H1 (cell line): ENCODE results near the gene STK11. TPM values are rescaled to one million over a fixed set of nuclear protein-coding genes. Genes with fewer than 3 reads are reported as not detected.

Experiments
- CTCF ChIA-PET: fragments of 300-600 bp; sonication (Branson Sonifier 250); formaldehyde crosslinking; loops from one replicate; lab custom pipeline; 2021; ENCODE audit not compliant: partially characterized antibody; lab: Charles Lee
- POLR2A ChIA-PET: fragments of 300-600 bp; sonication (Branson Sonifier 250); formaldehyde crosslinking; loops from one replicate; lab custom pipeline; 2021; ENCODE audit warnings: inconsistent platforms; ENCODE audit not compliant: partially characterized antibody; lab: Charles Lee
- DNase-seq, 2 experiments: peaks; one replicate each; pipeline versions ENCODE4 v3.0.0 to v3.0.0-alpha.2; 2010 to 2022; ENCODE audit warnings: low spot score in 2 of 2, low read depth in 1 of 2, mixed read lengths in 1 of 2
- FAIRE-seq: peaks from 2 replicates; lab custom pipeline; 2011; peaks lifted over from hg19 to GRCh38; lab: Jason Lieb, UNC
- H2AFZ ChIP-seq: 2 replicates; pipeline ENCODE4 v1.8.1; 2012; ENCODE audit warnings: low read length, inconsistent platforms
- H2AK5ac ChIP-seq: 2 replicates; pipeline ENCODE4 v1.6.1; 2013; ENCODE audit warnings: low read depth, low read length
- H2BK120ac ChIP-seq: replicated peaks from 2 replicates; pipeline ENCODE3; 2013; ENCODE audit warnings: low read depth, low read length, inconsistent platforms
- H2BK12ac ChIP-seq: 2 replicates; pipeline ENCODE4 v1.6.1; 2013; ENCODE audit warnings: low read depth, low read length
- H2BK15ac ChIP-seq: 2 replicates; pipeline ENCODE4 v1.6.1; 2013; ENCODE audit warnings: low read length
- H2BK20ac ChIP-seq: 2 replicates; pipeline ENCODE4 v1.6.1; 2013; ENCODE audit warnings: low read length
- H2BK5ac ChIP-seq: 2 replicates; pipeline ENCODE4 v1.6.1; 2013; ENCODE audit warnings: low read depth, low read length
- H3K14ac ChIP-seq: 2 replicates; pipeline ENCODE4 v1.6.1; 2013; ENCODE audit warnings: inconsistent platforms; ENCODE audit not compliant: insufficient read length
- H3K18ac ChIP-seq: 2 replicates; pipeline ENCODE4 v1.6.1; 2013; ENCODE audit warnings: low read length; ENCODE audit errors: extremely low read depth
- H3K23ac ChIP-seq: 2 replicates; pipeline ENCODE4 v1.6.1; 2013; ENCODE audit warnings: inconsistent platforms; ENCODE audit not compliant: insufficient read length
- H3K23me2 ChIP-seq: 2 replicates; pipeline ENCODE4 v1.6.1; 2013; ENCODE audit warnings: low read depth, low read length
- H3K27ac ChIP-seq: 2 replicates; pipeline ENCODE4 v1.6.1; 2011; ENCODE audit warnings: low read depth, low read length, inconsistent platforms
- H3K27me3 ChIP-seq, 4 experiments: replicated peaks in 1 of 4; 1 replicate in 1 of 4; 2 replicates in 3 of 4; pipeline versions ENCODE4 v1.6.1 to v1.8.1; 2011 to 2013; ENCODE audit warnings: low read length in 3 of 4, mild to moderate bottlenecking in 3 of 4, inconsistent platforms in 2 of 4, mixed read lengths in 2 of 4, moderate library complexity in 1 of 4; ENCODE audit not compliant: control insufficient read depth in 3 of 4, insufficient read depth in 3 of 4; ENCODE audit errors: extremely low read depth in 1 of 4
- H3K36me3 ChIP-seq, 4 experiments: 2 replicates each; pipeline versions ENCODE4 v1.6.1 to v1.8.1; 2011 to 2013; ENCODE audit warnings: mild to moderate bottlenecking in 4 of 4, low read length in 3 of 4, moderate library complexity in 2 of 4, control low read depth in 1 of 4, inconsistent platforms in 1 of 4; ENCODE audit not compliant: insufficient read depth in 4 of 4, control insufficient read depth in 2 of 4
- H3K4ac ChIP-seq: replicated peaks from 2 replicates; pipeline ENCODE3; 2013; ENCODE audit warnings: low read length, low read depth, mixed read lengths, inconsistent platforms; ENCODE audit not compliant: insufficient read length
- H3K4me1 ChIP-seq, 4 experiments: replicated peaks in 1 of 4; 1 replicate in 1 of 4; 2 replicates in 3 of 4; pipeline versions ENCODE4 v1.6.1 to v1.8.1; 2011 to 2013; ENCODE audit warnings: low read length in 3 of 4, inconsistent platforms in 2 of 4, mixed read lengths in 1 of 4; ENCODE audit not compliant: insufficient read depth in 4 of 4, control insufficient read depth in 3 of 4
- H3K4me2 ChIP-seq, 2 experiments: 2 replicates each; pipeline versions ENCODE4 v1.6.1 to v1.8.1; 2011 to 2013; ENCODE audit warnings: low read depth in 2 of 2, low read length in 2 of 2, control low read depth in 1 of 2, inconsistent platforms in 1 of 2, mild to moderate bottlenecking in 1 of 2; ENCODE audit not compliant: insufficient read depth in 1 of 2
- H3K4me3 ChIP-seq, 4 experiments: fragments of 200-600, 300-600 bp in 1 of 4; sonication (generic), shearing (Covaris generic), sonication (Bioruptor Twin) in 1 of 4; 2 replicates each; pipeline versions ENCODE4 v1.5.1 to v1.8.1; 2011 to 2016; ENCODE audit warnings: low read length in 4 of 4, low read depth in 3 of 4, control low read depth in 2 of 4, inconsistent platforms in 2 of 4, mild to moderate bottlenecking in 2 of 4, mixed read lengths in 1 of 4, moderate library complexity in 1 of 4; ENCODE audit not compliant: insufficient read depth in 2 of 4; ENCODE audit errors: extremely low read depth in 1 of 4
- H3K56ac ChIP-seq: replicated peaks from 2 replicates; pipeline ENCODE3; 2013; ENCODE audit warnings: low read depth, mild to moderate bottlenecking, mixed read lengths, low read length, inconsistent platforms; ENCODE audit not compliant: insufficient read length
- H3K79me1 ChIP-seq: 2 replicates; pipeline ENCODE4 v1.6.1; 2013; ENCODE audit warnings: low read depth, low read length, control low read depth
- H3K79me2 ChIP-seq, 2 experiments: 2 replicates each; pipeline versions ENCODE4 v1.6.1 to v1.8.1; 2012 to 2013; ENCODE audit warnings: low read length in 2 of 2, mild to moderate bottlenecking in 2 of 2, inconsistent platforms in 1 of 2; ENCODE audit not compliant: insufficient read depth in 2 of 2, control insufficient read depth in 1 of 2
- H3K9ac ChIP-seq, 4 experiments: replicated peaks in 1 of 4; 1 replicate in 1 of 4; 2 replicates in 3 of 4; pipeline versions ENCODE4 v1.6.1 to v1.8.1; 2011 to 2013; ENCODE audit warnings: low read depth in 3 of 4, low read length in 3 of 4, control low read depth in 2 of 4, mild to moderate bottlenecking in 2 of 4, moderate library complexity in 2 of 4, inconsistent platforms in 1 of 4; ENCODE audit errors: extremely low read depth in 1 of 4
- H3K9me3 ChIP-seq, 2 experiments: 2 replicates each; pipeline versions ENCODE4 v1.6.1 to v1.8.1; 2012 to 2013; ENCODE audit warnings: mild to moderate bottlenecking in 2 of 2, moderate library complexity in 2 of 2, control low read depth in 1 of 2, inconsistent platforms in 1 of 2, low read depth in 1 of 2, low read length in 1 of 2, mixed read lengths in 1 of 2; ENCODE audit not compliant: insufficient read depth in 2 of 2
- H4K20me1 ChIP-seq, 2 experiments: replicated peaks in 1 of 2; 2 replicates each; pipeline versions ENCODE3 to v1.8.1; 2011 to 2013; ENCODE audit warnings: inconsistent platforms in 2 of 2, low read length in 2 of 2, mild to moderate bottlenecking in 1 of 2; ENCODE audit not compliant: insufficient read depth in 2 of 2, control insufficient read depth in 1 of 2
- H4K5ac ChIP-seq: 2 replicates; pipeline ENCODE4 v1.6.1; 2013; ENCODE audit warnings: low read length, low read depth, mixed read lengths, inconsistent platforms; ENCODE audit not compliant: insufficient read length
- H4K8ac ChIP-seq: 2 replicates; pipeline ENCODE4 v1.8.0; 2013; ENCODE audit warnings: mild to moderate bottlenecking, moderate library complexity, low read length, inconsistent platforms; ENCODE audit not compliant: insufficient read depth; ENCODE audit errors: extremely low read depth
- H4K91ac ChIP-seq: replicated peaks from 2 replicates; pipeline ENCODE3; 2013; ENCODE audit warnings: low read length, mixed read lengths, inconsistent platforms; ENCODE audit not compliant: insufficient read length
- BRCA1 ChIP-seq: IDR thresholded peaks from 2 replicates; pipeline ENCODE4 v1.6.1; 2012; ENCODE audit warnings: low read depth, low read length, improper control_type of control experiment
- JUND ChIP-seq: IDR thresholded peaks from 2 replicates; pipeline ENCODE4 v1.6.1; 2011; ENCODE audit warnings: mild to moderate bottlenecking, improper control_type of control experiment, low read length
- KDM4A ChIP-seq: IDR thresholded peaks from one replicate; pipeline ENCODE4 v1.7.1; 2012; ENCODE audit warnings: low read depth, mild to moderate bottlenecking, moderate library complexity, low read length, inconsistent platforms; ENCODE audit not compliant: severe bottlenecking
- SRF ChIP-seq: IDR thresholded peaks from 2 replicates; pipeline ENCODE4 v1.6.1; 2011; ENCODE audit warnings: mild to moderate bottlenecking, low read depth, low read length, moderate library complexity
- TCF12 ChIP-seq: IDR thresholded peaks from 2 replicates; pipeline ENCODE4 v1.6.1; 2011; ENCODE audit warnings: low read depth, mild to moderate bottlenecking, low read length
- WGBS, 2 experiments: shearing (Covaris generic) in 1 of 2; methylation state at CpG; one replicate each; pipeline versions ENCODE4 v1.1.6 to v1.1.7; 2013 to 2015; ENCODE audit warnings: low lambda C conversion rate in 2 of 2, mixed read lengths in 2 of 2, inconsistent platforms in 1 of 2, low coverage in 1 of 2, missing lambda C conversion rate in 1 of 2; ENCODE audit not compliant: insufficient replicate concordance in 2 of 2, insufficient coverage in 1 of 2, insufficient read length in 1 of 2; ENCODE audit errors: extremely low coverage in 1 of 2, missing lambda C conversion rate in 1 of 2; 5-methylcytosine and 5-hydroxymethylcytosine counted together
- polyA plus RNA-seq, 7 experiments: library from polyadenylated mRNA; depleted of rRNA in 3 of 7; stranded (reverse) in 5 of 7; unstranded in 2 of 7; fragments of >200 nt in 5 of 7; fragments of 200-250 nt in 2 of 7; gene quantifications; 1 replicate in 5 of 7; 2 replicates in 1 of 7; 4 replicates in 1 of 7; pipeline versions ENCODE4 v1.2.1 to v1.2.3, GENCODE V29; 2011 to 2013; ENCODE audit warnings: missing spikeins in 2 of 7, mixed read lengths in 2 of 7
- total RNA-seq: library from RNA; stranded (reverse); fragmentation: NEBNext Ultra II Directional; extraction: Animal tissue kit (Norgen Biotek cat#: 25700); gene quantifications from 2 replicates; pipeline ENCODE4 v1.2.1, GENCODE V29; 2021

The STK11 gene
- total and polyA plus RNA-seq, 2 of the 8 experiments (the other 6 are each of a cell fraction or from before 2014, with no cell fraction given) = 45.3 to 70.7 TPM

DNA sequence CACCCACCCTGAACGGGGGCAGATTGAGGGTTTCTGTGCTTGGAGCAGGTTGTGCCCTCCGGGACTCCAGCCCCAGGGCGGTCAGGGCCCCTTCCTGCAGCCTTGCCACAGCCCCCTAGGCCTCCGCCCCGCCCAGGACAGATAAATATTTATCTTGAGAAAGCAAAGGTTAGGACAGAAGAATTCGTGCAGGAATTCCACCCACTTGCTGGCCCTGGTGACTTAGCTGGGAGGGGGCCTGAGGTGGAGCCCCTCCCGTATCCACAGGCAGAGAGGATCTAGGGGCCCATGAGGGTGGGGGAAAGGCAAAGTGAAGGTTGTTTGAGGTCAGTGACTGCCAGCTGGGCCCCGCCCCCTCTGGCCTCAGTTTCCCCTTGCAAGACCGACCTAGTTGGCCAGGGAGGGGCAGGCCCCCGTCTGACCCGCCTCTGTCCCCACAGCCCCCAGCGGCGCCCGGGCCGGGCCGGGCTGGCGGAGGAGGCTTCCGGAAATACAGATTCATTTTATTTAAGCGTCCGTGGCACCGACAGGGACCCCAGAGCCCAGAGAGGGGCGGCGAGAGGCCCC lies 48.0 kb downstream of the STK11 start:
- Histone ChIP-seq H2BK15ac (no peak overlapping the region), H4K91ac (no peak overlapping the region), H3K4me1 (peaks cover 0 to 22% (median 13%) of the 10 kb centered on the region in 4 experiments; a peak in 6 of 7 replicates), H3K79me1 (peaks cover 12% of the 10 kb centered on the region; the same call in 1 of the 2 replicates), H3K4me3 (no peak overlapping the region), H2BK120ac (no peak overlapping the region), H3K18ac (no peak overlapping the region), H3K23me2 (peaks cover 2% of the 10 kb centered on the region; the same call in 1 of the 2 replicates), H3K23ac (no peak overlapping the region), H2BK5ac (no peak overlapping the region), H3K27me3 (no peaks in the 10 kb centered on the region; a peak in 1 of 7 replicates), H3K4ac (no peak overlapping the region), H3K79me2 (peaks cover 9 to 51% of the 10 kb centered on the region in 2 experiments), H3K4me2 (no peak overlapping the region), H3K9ac (no peak overlapping the region), H4K5ac (no peak overlapping the region), H2AFZ (no peak overlapping the region), H3K56ac (peak overlapping the region; percentile 6), H4K8ac (no peak overlapping the region), H2BK12ac (no peak overlapping the region), H3K36me3 (peaks cover 26 to 75% (median 45%) of the 10 kb centered on the region in 4 experiments), H4K20me1 (peaks cover 24 to 36% of the 10 kb centered on the region in 2 experiments), H3K14ac (no peak overlapping the region), H3K9me3 (no peaks in the 10 kb centered on the region), H2AK5ac (no peak overlapping the region), H3K27ac (no peak overlapping the region), H2BK20ac (no peak overlapping the region)
- POLR2A ChIA-PET = interaction anchor here (0.6 to 19.4 kb wide), 8 partner anchors 9 to 717 kb away, joined by 3 to 456 read pairs (median 8); partner anchors contain the start of genes ATP5F1D, CIRBP, CNN2 and FAM174C
- 96% methylated on average over 21 of the region's 23 CpGs; no CpG with 5 or more reads in 1 of the 2 experiments for WGBS, 2 experiments
- TF ChIP-seq TCF12 (no peak), SRF (no peak), KDM4A (no peak), BRCA1 (no peak), JUND (no peak)
- CTCF ChIA-PET = interaction anchor here (1.2 to 6.0 kb wide), 3 partner anchors 9 to 13 kb away, joined by 3 to 42 read pairs (median 4); no protein-coding TSS in a partner anchor
- no peak for DNase-seq
- FAIRE-seq = no peak
